ENCODE results near the gene ANKS1B.

- TF ChIP-seq ISL1 (CRISPR knock-in tag; IDR thresholded peaks at IDR 0.05) (no peak), ESRRG (CRISPR knock-in tag; IDR thresholded peaks at IDR 0.05) (no peak), TSHZ2 (CRISPR knock-in tag; IDR thresholded peaks at IDR 0.05) (no peak), GLIS3 (CRISPR knock-in tag; IDR thresholded peaks at IDR 0.05) (no peak), OSR1 (CRISPR knock-in tag; IDR thresholded peaks at IDR 0.05) (no peak), CSRNP3 (CRISPR knock-in tag; IDR thresholded peaks at IDR 0.05) (no peak), ARNTL (CRISPR knock-in tag; IDR thresholded peaks at IDR 0.05; ENCODE audit: borderline replicate concordance, low read depth) (no peak), ZNF8 (CRISPR knock-in tag; IDR thresholded peaks at IDR 0.05) (no peak), ZFP30 (CRISPR knock-in tag; IDR thresholded peaks at IDR 0.05) (no peak), POU6F1 (CRISPR knock-in tag; IDR thresholded peaks at IDR 0.05; ENCODE audit: borderline replicate concordance, low read depth) (no peak), ZNF70 (CRISPR knock-in tag; IDR thresholded peaks at IDR 0.05) (no peak), PATZ1 (CRISPR knock-in tag; IDR thresholded peaks at IDR 0.05; ENCODE audit: borderline replicate concordance) (no peak), SNAI2 (CRISPR knock-in tag; IDR thresholded peaks at IDR 0.05) (no peak)
Measured at GRCh38 chr12:99036566-99036965, 948.2 kb downstream of the ANKS1B start.
